Hepatocyte (in vitro differentiated cells): ENCODE results near the gene KRT3.

ENCODE experiments used
- EZH2 ChIP-seq: fragments of 200-600 bp; sonication (generic); IDR thresholded peaks from 2 replicates; pipeline ENCODE4 v1.6.1; 2016; ENCODE audit warnings: antibody characterized with exemption, mild to moderate bottlenecking, borderline replicate concordance
- TF ChIP-seq, protein P1 (sequence below): fragments of 200-600 bp; sonication (generic); IDR thresholded peaks from 2 replicates; pipeline ENCODE4 v1.5.1; 2016; ENCODE audit warnings: antibody characterized with exemption, mild to moderate bottlenecking; ENCODE audit not compliant: poor library complexity

DNA sequence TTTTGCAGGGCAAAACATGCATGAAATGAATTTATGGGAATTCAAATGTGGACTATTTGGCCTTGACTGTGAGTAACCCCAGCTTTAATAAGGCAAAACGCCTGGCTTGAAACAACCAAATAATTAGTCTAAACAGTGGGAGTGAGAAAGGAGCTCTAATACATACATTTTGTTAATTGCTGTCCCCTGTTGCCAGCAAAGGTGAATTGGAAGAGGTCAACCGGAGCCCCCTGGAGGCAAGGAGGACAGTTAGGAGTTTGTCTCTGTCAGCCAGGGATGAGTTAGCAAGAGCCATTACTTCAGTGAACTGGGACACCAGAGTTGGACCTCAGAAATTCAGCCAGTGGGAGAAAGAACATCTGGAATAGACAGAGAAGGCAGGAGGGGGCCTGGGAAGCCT is 36.2 kb downstream of the KRT3 start:
- TF ChIP-seq, protein P1, sequence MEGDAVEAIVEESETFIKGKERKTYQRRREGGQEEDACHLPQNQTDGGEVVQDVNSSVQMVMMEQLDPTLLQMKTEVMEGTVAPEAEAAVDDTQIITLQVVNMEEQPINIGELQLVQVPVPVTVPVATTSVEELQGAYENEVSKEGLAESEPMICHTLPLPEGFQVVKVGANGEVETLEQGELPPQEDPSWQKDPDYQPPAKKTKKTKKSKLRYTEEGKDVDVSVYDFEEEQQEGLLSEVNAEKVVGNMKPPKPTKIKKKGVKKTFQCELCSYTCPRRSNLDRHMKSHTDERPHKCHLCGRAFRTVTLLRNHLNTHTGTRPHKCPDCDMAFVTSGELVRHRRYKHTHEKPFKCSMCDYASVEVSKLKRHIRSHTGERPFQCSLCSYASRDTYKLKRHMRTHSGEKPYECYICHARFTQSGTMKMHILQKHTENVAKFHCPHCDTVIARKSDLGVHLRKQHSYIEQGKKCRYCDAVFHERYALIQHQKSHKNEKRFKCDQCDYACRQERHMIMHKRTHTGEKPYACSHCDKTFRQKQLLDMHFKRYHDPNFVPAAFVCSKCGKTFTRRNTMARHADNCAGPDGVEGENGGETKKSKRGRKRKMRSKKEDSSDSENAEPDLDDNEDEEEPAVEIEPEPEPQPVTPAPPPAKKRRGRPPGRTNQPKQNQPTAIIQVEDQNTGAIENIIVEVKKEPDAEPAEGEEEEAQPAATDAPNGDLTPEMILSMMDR: no peak
- no peak for TF ChIP-seq EZH2
